Endothelial cell of umbilical vein (primary cell): ENCODE data around the gene CWC27. TPM values are rescaled to one million over a fixed set of nuclear protein-coding genes. Genes with fewer than 3 reads are reported as not detected.

ENCODE experiments used
- BruUV-seq: library from RNA; stranded (reverse); fragments of 400-500 nt; replicated peaks from 2 replicates; lab custom pipeline; 2021; lab: Mats Ljungman, UMichigan
- CTCF ChIA-PET: fragments of 300-600, 350-600 bp; sonication (Branson Sonifier 250); formaldehyde crosslinking; loops from one replicate; lab custom pipeline; 2021; ENCODE audit warnings: antibody characterized with exemption, inconsistent platforms; lab: Charles Lee
- POLR2A ChIA-PET: fragments of 300-600, 350-600 bp; sonication (Branson Sonifier 250); formaldehyde crosslinking; loops from one replicate; lab custom pipeline; 2021; ENCODE audit warnings: antibody characterized with exemption, inconsistent platforms; lab: Charles Lee
- DNase-seq: peaks from one replicate; pipeline ENCODE4 v3.0.0-alpha.2; 2011; ENCODE audit warnings: low read depth, low spot score
- FAIRE-seq: peaks from 2 replicates; lab custom pipeline; 2011; peaks lifted over from hg19 to GRCh38; lab: Jason Lieb, UNC
- H2AFZ ChIP-seq: 2 replicates; pipeline ENCODE4 v1.6.0; 2012; ENCODE audit warnings: low read depth, low read length, control low read depth, inconsistent platforms
- H3K27ac ChIP-seq: 2 replicates; pipeline ENCODE4 v1.5.1; 2011; ENCODE audit warnings: low read depth, mild to moderate bottlenecking, control low read depth, low read length, moderate library complexity; ENCODE audit not compliant: insufficient read depth
- H3K27me3 ChIP-seq, 2 experiments: 2 replicates each; pipeline versions ENCODE4 v1.6.0 to v1.6.1; 2011; ENCODE audit warnings: low read length in 2 of 2, mixed read lengths in 1 of 2; ENCODE audit not compliant: control insufficient read depth in 2 of 2, insufficient read depth in 2 of 2
- H3K36me3 ChIP-seq, 2 experiments: 2 replicates in 1 of 2; 3 replicates in 1 of 2; pipeline ENCODE4 v1.5.1; 2011; ENCODE audit warnings: low read length in 2 of 2, mild to moderate bottlenecking in 1 of 2, moderate library complexity in 1 of 2; ENCODE audit not compliant: control insufficient read depth in 2 of 2, insufficient read depth in 2 of 2; ENCODE audit errors: extremely low read depth in 1 of 2
- H3K4me1 ChIP-seq: 3 replicates; pipeline ENCODE4 v1.5.1; 2011; ENCODE audit warnings: mild to moderate bottlenecking, low read length; ENCODE audit not compliant: control insufficient read depth, insufficient read depth; ENCODE audit errors: extremely low read depth
- H3K4me2 ChIP-seq: 2 replicates; pipeline ENCODE4 v1.6.1; 2011; ENCODE audit warnings: low read length, control low read depth, mixed read lengths; ENCODE audit not compliant: insufficient read depth
- H3K4me3 ChIP-seq, 3 experiments: fragments of 200-600 bp in 1 of 3; sonication (generic), shearing (Covaris generic) in 1 of 3; replicated peaks in 1 of 3; 2 replicates each; pipeline ENCODE4 v1.5.1; 2011 to 2016; ENCODE audit warnings: control low read depth in 3 of 3, low read length in 3 of 3, mild to moderate bottlenecking in 2 of 3, inconsistent platforms in 1 of 3, low read depth in 1 of 3, moderate library complexity in 1 of 3; ENCODE audit not compliant: insufficient read depth in 1 of 3
- H3K79me2 ChIP-seq: 2 replicates; pipeline ENCODE4 v1.6.0; 2012; ENCODE audit warnings: low read length, inconsistent platforms; ENCODE audit not compliant: control insufficient read depth, insufficient read depth
- H3K9ac ChIP-seq: replicated peaks from 2 replicates; pipeline ENCODE3; 2011; ENCODE audit warnings: low read length, control low read depth; ENCODE audit not compliant: insufficient read depth; ENCODE audit errors: extremely low read depth
- H3K9me1 ChIP-seq: replicated peaks from 3 replicates; pipeline ENCODE4 v1.6.0; 2011; ENCODE audit warnings: mild to moderate bottlenecking, low read length; ENCODE audit not compliant: control insufficient read depth, insufficient read depth; ENCODE audit errors: extremely low read depth
- H3K9me3 ChIP-seq: replicated peaks from 2 replicates; pipeline ENCODE4 v1.5.1; 2012; ENCODE audit warnings: low read length, inconsistent platforms; ENCODE audit not compliant: control insufficient read depth, insufficient read depth
- H4K20me1 ChIP-seq: replicated peaks from 2 replicates; pipeline ENCODE3; 2011; ENCODE audit warnings: mild to moderate bottlenecking, low read length; ENCODE audit not compliant: control insufficient read depth, insufficient read depth; ENCODE audit errors: extremely low read depth
- CTCF ChIP-seq, 2 donors: IDR thresholded peaks; 1 replicate in 1 of 2; 2 replicates in 1 of 2; pipeline ENCODE4 v1.5.1; 2011; ENCODE audit warnings: low read length in 2 of 2, mild to moderate bottlenecking in 2 of 2, moderate library complexity in 2 of 2, control low read depth in 1 of 2, inconsistent platforms in 1 of 2, low read depth in 1 of 2; ENCODE audit not compliant: insufficient read depth in 1 of 2; ENCODE audit errors: extremely low read depth in 1 of 2
- EZH2 ChIP-seq: IDR thresholded peaks from 2 replicates; pipeline ENCODE4 v1.6.1; 2012; ENCODE audit warnings: borderline replicate concordance, low read depth, mild to moderate bottlenecking, moderate library complexity, low read length, inconsistent platforms; ENCODE audit not compliant: severe bottlenecking
- FOS ChIP-seq: IDR thresholded peaks from 2 replicates; pipeline ENCODE4 v1.6.1; 2011; ENCODE audit warnings: mild to moderate bottlenecking, low read length, moderate library complexity, borderline replicate concordance; ENCODE audit not compliant: insufficient read depth
- GATA2 ChIP-seq: IDR thresholded peaks from 2 replicates; pipeline ENCODE4 v1.7.0; 2011; ENCODE audit warnings: low read depth, mild to moderate bottlenecking, moderate library complexity, mixed read lengths, low read length; ENCODE audit not compliant: insufficient read length, insufficient read depth
- JUN ChIP-seq: IDR thresholded peaks from 2 replicates; pipeline ENCODE4 v1.6.1; 2011; ENCODE audit warnings: borderline replicate concordance, low read depth; ENCODE audit not compliant: insufficient read length, insufficient read depth
- MAX ChIP-seq: IDR thresholded peaks from 2 replicates; pipeline ENCODE4 v1.6.1; 2011; ENCODE audit not compliant: insufficient read depth, insufficient read length
- MYC ChIP-seq: IDR thresholded peaks from one replicate; pipeline ENCODE4 v1.6.1; 2011; ENCODE audit warnings: mild to moderate bottlenecking, low read depth, low read length
- POLR2A ChIP-seq: IDR thresholded peaks from 2 replicates; pipeline ENCODE4 v1.6.1; 2012; ENCODE audit warnings: low read depth, mild to moderate bottlenecking, control low read depth, low read length
- POLR2AphosphoS5 ChIP-seq: IDR thresholded peaks from 2 replicates; pipeline ENCODE4 v1.6.1; 2012; ENCODE audit warnings: low read depth, mild to moderate bottlenecking, control low read depth, low read length, moderate library complexity; ENCODE audit not compliant: insufficient read depth
- dilution Hi-C: fragments of 300-500 bp; cut with MboI; formaldehyde crosslinking; loops from one replicate; pipeline ENCODE4 v1.15.0; 2019; ENCODE audit warnings: low sequenced_read_pairs; ENCODE audit not compliant: extremely low pct_ligation_motif_present
- intact Hi-C: fragments of 100-400 bp; cut with micrococcal nuclease; formaldehyde crosslinking; loops from one replicate; pipeline ENCODE4 v1.10.0; 2022
- polyA plus RNA-seq, 4 experiments: library from polyadenylated mRNA; depleted of rRNA in 3 of 4; stranded (reverse) in 3 of 4; unstranded in 1 of 4; fragments of >200 nt; gene quantifications; 2 replicates each; pipeline versions ENCODE4 v1.2.1 to v1.2.3, GENCODE V29; 2011 to 2012; ENCODE audit warnings: missing spikeins in 1 of 4
- total RNA-seq: library from RNA; stranded (reverse); gene quantifications from 2 replicates; pipeline ENCODE4 v1.2.3, GENCODE V29; 2021

CWC27 gene
- total and polyA plus RNA-seq, 2 donors (not counting 3 experiments of a cell fraction or from before 2014, with no cell fraction given) = 11.9 to 23.8 TPM

- no peaks in the 10 kb centered on the region for H3K9me3 ChIP-seq
- H3K36me3 ChIP-seq = peaks cover 0 to 4% of the 10 kb centered on the region in 2 experiments
- dilution Hi-C loops = no loop called here
- peaks cover 18% of the 10 kb centered on the region for H3K4me1 ChIP-seq
- no peak overlapping the region for H3K9ac ChIP-seq
- POLR2A ChIA-PET = interaction anchor here (0.6 kb wide), 1 partner anchor 126 kb away, joined by 7 read pairs; no protein-coding TSS in a partner anchor
- no peaks in the 10 kb centered on the region for H3K9me1 ChIP-seq
- H4K20me1 ChIP-seq = no peaks in the 10 kb centered on the region
- H2AFZ ChIP-seq = no peak overlapping the region
- TF ChIP-seq MYC (no peak), CTCF (IDR thresholded peaks at IDR 0.05; ENCODE audit: extremely low read depth in 1 of 2, insufficient read depth in 1 of 2, low read depth in 1 of 2, low read length in 2 of 2) (no peak), POLR2AphosphoS5 (no peak), JUN (no peak), EZH2 (no peak), POLR2A (no peak), MAX (no peak), FOS (no peak), GATA2 (no peak)
- peak overlapping the region; percentile 76 for H3K4me2 ChIP-seq
- CTCF ChIA-PET = interaction anchor here (1.2 to 1.9 kb wide), 3 partner anchors 9 to 538 kb away, joined by 4 to 9 read pairs (median 4); no protein-coding TSS in a partner anchor
- FAIRE-seq (no peak), DNase-seq (no peak)
- no peaks in the 10 kb centered on the region for H3K27me3 ChIP-seq
- peaks cover 76% of the 10 kb centered on the region for H3K79me2 ChIP-seq
- BruUV-seq = no TSS peak
- H3K27ac ChIP-seq = no peak overlapping the region
- H3K4me3 ChIP-seq = peak overlapping the region in 2 of 3 experiments; percentile 4 to 97
- intact Hi-C loops = loop anchor here (5.0 kb wide), 1 partner anchor 260 kb away; the partner anchor contains the start of gene RGS7BP
Measured at GRCh38 chr5:64766941-64767340, 1.8 kb upstream of the CWC27 start.
